WTC11 (cell line): ENCODE measurements around the gene MYO5B. TPM values are rescaled to one million over a fixed set of nuclear protein-coding genes. Genes with fewer than 3 reads are reported as not detected.
A peak's percentile ranks its signal among the peaks of the same experiment; 100 is the strongest.

Experiments
- ATAC-seq: fragments of 200-7000 bp; cut with Tn5 transposase; 2 replicates; pipeline ENCODE4 v1.10.0; 2021; ENCODE audit warnings: mild to moderate bottlenecking, moderate library complexity
- CTCF ChIA-PET: fragments of 300-600 bp; sonication (Branson Sonifier 250); formaldehyde crosslinking; loops from one replicate; lab custom pipeline; 2021; ENCODE audit warnings: antibody characterized with exemption; lab: Charles Lee
- POLR2A ChIA-PET: fragments of 350-600 bp; sonication (Branson Sonifier 250); formaldehyde crosslinking; loops from one replicate; lab custom pipeline; 2021; ENCODE audit warnings: antibody characterized with exemption; lab: Charles Lee
- DNase-seq: peaks from one replicate; pipeline ENCODE4 v3.0.0; 2021; ENCODE audit warnings: low spot score
- H3K27ac Mint-ChIP-seq: 2 replicates; pipeline ENCODE4 v1.8.0; 2021; ENCODE audit warnings: mixed read lengths
- H3K27me3 Mint-ChIP-seq: 2 replicates; pipeline ENCODE4 v1.8.0; 2021; ENCODE audit warnings: low read depth, mild to moderate bottlenecking, moderate library complexity, mixed read lengths
- H3K36me3 Mint-ChIP-seq: 2 replicates; pipeline ENCODE4 v1.8.0; 2021; ENCODE audit warnings: mixed read lengths
- H3K4me1 Mint-ChIP-seq: 2 replicates; pipeline ENCODE4 v1.8.0; 2022; ENCODE audit warnings: mixed read lengths
- H3K4me3 Mint-ChIP-seq: 2 replicates; pipeline ENCODE4 v1.8.0; 2021; ENCODE audit warnings: mild to moderate bottlenecking, moderate library complexity, mixed read lengths
- H3K9me3 Mint-ChIP-seq: 2 replicates; pipeline ENCODE4 v1.8.0; 2021; ENCODE audit warnings: mixed read lengths
- AFF4 ChIP-seq: sonication (generic); formaldehyde crosslinking; IDR thresholded peaks from 2 replicates; pipeline ENCODE4 v1.8.1; 2023; ENCODE audit warnings: mild to moderate bottlenecking, missing genetic modification reagents, borderline replicate concordance
- ATF3 ChIP-seq: sonication (generic); formaldehyde crosslinking; conservative IDR thresholded peaks from 2 replicates; pipeline ENCODE4 v1.8.1; 2022; ENCODE audit warnings: mild to moderate bottlenecking, missing genetic modification reagents
- CREM ChIP-seq: sonication (generic); formaldehyde crosslinking; IDR thresholded peaks from 2 replicates; pipeline ENCODE4 v1.8.1; 2022; ENCODE audit warnings: mild to moderate bottlenecking, missing genetic modification reagents, moderate library complexity
- ERG ChIP-seq: fragments of 250-450 bp; sonication (Bioruptor Pico); IDR thresholded peaks from 2 replicates; pipeline ENCODE4 v1.8.0; 2021; ENCODE audit warnings: mild to moderate bottlenecking
- FOXP1 ChIP-seq: sonication (generic); formaldehyde crosslinking; IDR thresholded peaks from 2 replicates; pipeline ENCODE4 v1.8.0; 2022; ENCODE audit warnings: missing genetic modification reagents, mild to moderate bottlenecking, moderate library complexity, borderline replicate concordance
- GRHL2 ChIP-seq: fragments of 250-450 bp; sonication (Bioruptor Pico); IDR thresholded peaks from 2 replicates; pipeline ENCODE4 v1.8.0; 2022; ENCODE audit warnings: mild to moderate bottlenecking, moderate library complexity; ENCODE audit not compliant: insufficient replicate concordance, severe bottlenecking
- GTF2I ChIP-seq: fragments of 250-450 bp; sonication (Bioruptor Pico); conservative IDR thresholded peaks from 2 replicates; pipeline ENCODE4 v1.4.0; 2021; ENCODE audit warnings: mild to moderate bottlenecking
- IRF1 ChIP-seq: sonication (generic); formaldehyde crosslinking; IDR thresholded peaks from 2 replicates; pipeline ENCODE4 v1.8.0; 2023; ENCODE audit warnings: missing genetic modification reagents
- NFE2L1 ChIP-seq: sonication (generic); formaldehyde crosslinking; IDR thresholded peaks from 2 replicates; pipeline ENCODE4 v1.8.1; 2023; ENCODE audit warnings: missing genetic modification reagents
- NR3C1 ChIP-seq: sonication (generic); formaldehyde crosslinking; conservative IDR thresholded peaks from 2 replicates; pipeline ENCODE4 v1.8.1; 2023; ENCODE audit warnings: low read depth, mild to moderate bottlenecking, missing genetic modification reagents
- SMAD3 ChIP-seq: sonication (generic); formaldehyde crosslinking; IDR thresholded peaks from 2 replicates; pipeline ENCODE4 v1.8.0; 2022; ENCODE audit warnings: missing genetic modification reagents, mild to moderate bottlenecking, borderline replicate concordance
- STAT6 ChIP-seq: sonication (generic); formaldehyde crosslinking; conservative IDR thresholded peaks from 2 replicates; pipeline ENCODE4 v1.8.1; 2023; ENCODE audit warnings: mild to moderate bottlenecking, low read depth, missing genetic modification reagents, moderate library complexity
- TCF7 ChIP-seq: sonication (generic); formaldehyde crosslinking; IDR thresholded peaks from 2 replicates; pipeline ENCODE4 v1.8.0; 2022; ENCODE audit warnings: mild to moderate bottlenecking, low read depth, missing genetic modification reagents, moderate library complexity
- USF1 ChIP-seq: sonication (generic); formaldehyde crosslinking; IDR thresholded peaks from 2 replicates; pipeline ENCODE4 v1.8.0; 2022; ENCODE audit warnings: mild to moderate bottlenecking, missing genetic modification reagents
- ZBTB43 ChIP-seq: sonication (generic); formaldehyde crosslinking; IDR thresholded peaks from 2 replicates; pipeline ENCODE4 v1.8.1; 2023; ENCODE audit warnings: mild to moderate bottlenecking, missing genetic modification reagents
- ZMAT4 ChIP-seq: fragments of 250-450 bp; sonication (Bioruptor Pico); IDR thresholded peaks from 2 replicates; pipeline ENCODE4 v1.9.0; 2021; ENCODE audit warnings: mild to moderate bottlenecking
- ZNF396 ChIP-seq: fragments of 250-450 bp; sonication (Bioruptor Pico); IDR thresholded peaks from 2 replicates; pipeline ENCODE4 v1.8.0; 2021; ENCODE audit warnings: mild to moderate bottlenecking, moderate library complexity, borderline replicate concordance
- ZNF423 ChIP-seq: fragments of 250-450 bp; sonication (Bioruptor Pico); IDR thresholded peaks from 2 replicates; pipeline ENCODE4 v2.1.2; 2022; ENCODE audit warnings: mild to moderate bottlenecking, moderate library complexity
- ZNF532 ChIP-seq: fragments of 250-450 bp; sonication (Bioruptor Pico); IDR thresholded peaks from 2 replicates; pipeline ENCODE4 v1.9.0; 2021; ENCODE audit warnings: mild to moderate bottlenecking, borderline replicate concordance
- ZNF671 ChIP-seq: fragments of 250-450 bp; sonication (Bioruptor Pico); IDR thresholded peaks from 2 replicates; pipeline ENCODE4 v1.8.0; 2021; ENCODE audit warnings: mild to moderate bottlenecking
- total RNA-seq: library from RNA; stranded (reverse); gene quantifications from 3 replicates; pipeline ENCODE4 v1.2.3, GENCODE V29; 2021

Gene MYO5B
- total RNA-seq, 1 experiment from 2014 or later, result 8.7 TPM

- Mint-ChIP-seq H3K27ac (no peak overlapping the region), H3K4me3 (no peak overlapping the region), H3K27me3 (no peaks in the 10 kb centered on the region), H3K4me1 (peaks cover 9% of the 10 kb centered on the region), H3K36me3 (no peaks in the 10 kb centered on the region), H3K9me3 (no peaks in the 10 kb centered on the region)
- ChIA-PET CTCF (interaction anchor here (1.0 kb wide), 1 partner anchor 8 kb away, joined by 3 read pairs; no protein-coding TSS in a partner anchor), POLR2A (no interaction called here)
- DNase-seq (no peak), ATAC-seq (peak; percentile 24; the same call in 1 of the 2 replicates)
- TF ChIP-seq STAT6 (no peak), GRHL2 (CRISPR knock-in tag) (no peak), FOXP1 (CRISPR knock-in tag) (no peak), ZNF423 (CRISPR knock-in tag) (no peak), AFF4 (CRISPR knock-in tag) (no peak), CREM (CRISPR knock-in tag) (no peak), SMAD3 (CRISPR knock-in tag) (no peak), ZMAT4 (CRISPR knock-in tag) (no peak), ERG (CRISPR knock-in tag) (no peak), GTF2I (CRISPR knock-in tag) (no peak), ZNF396 (CRISPR knock-in tag) (no peak), TCF7 (no peak), ZNF532 (CRISPR knock-in tag) (no peak), ATF3 (no peak), NR3C1 (CRISPR knock-in tag) (no peak), ZBTB43 (CRISPR knock-in tag) (no peak), NFE2L1 (CRISPR knock-in tag) (no peak), IRF1 (CRISPR knock-in tag) (no peak), ZNF671 (no peak), USF1 (CRISPR knock-in tag) (no peak)
These were observed 197.4 kb downstream of the MYO5B start for GRCh38 chr18:49997558-49997957.
